PFSK-1 (cell line): Measurements from ENCODE around the gene SDCCAG8.

Experiments
- FOXP2 ChIP-seq: optimal IDR thresholded peaks from 2 replicates; pipeline ENCODE3; 2011; ENCODE audit warnings: borderline replicate concordance, control low read depth, inconsistent platforms; ENCODE audit not compliant: insufficient read depth; ENCODE audit errors: extremely low read length, extremely low read depth
- POLR2AphosphoS5 ChIP-seq: IDR thresholded peaks from 2 replicates; pipeline ENCODE4 v1.6.1; 2012; ENCODE audit warnings: low read depth, mild to moderate bottlenecking, control low read depth, low read length, moderate library complexity
- REST ChIP-seq, 2 experiments: IDR thresholded peaks; 2 replicates each; pipeline versions ENCODE4 v1.6.1 to v1.8.0; 2011 to 2012; ENCODE audit warnings: low read depth in 2 of 2, low read length in 2 of 2, control low read depth in 1 of 2, inconsistent platforms in 1 of 2, mild to moderate bottlenecking in 1 of 2, moderate library complexity in 1 of 2; ENCODE audit not compliant: insufficient read depth in 1 of 2
- SIN3A ChIP-seq: IDR thresholded peaks from 2 replicates; pipeline ENCODE4 v1.6.1; 2012; ENCODE audit warnings: mild to moderate bottlenecking, low read length, moderate library complexity, borderline replicate concordance; ENCODE audit not compliant: insufficient read depth
- TAF1 ChIP-seq: IDR thresholded peaks from 2 replicates; pipeline ENCODE4 v1.6.1; 2012; ENCODE audit warnings: low read length, control low read depth, borderline replicate concordance; ENCODE audit not compliant: insufficient read depth

SDCCAG8 gene

GRCh38 chr1:243497939-243498681, 242.3 kb downstream of the SDCCAG8 start:
- no peak for TF ChIP-seq FOXP2

GRCh38 chr1:243499248-243499647, 243.4 kb downstream of the SDCCAG8 start:
- TF ChIP-seq REST (IDR thresholded peaks at IDR 0.05; ENCODE audit: insufficient read depth in 1 of 2, low read depth in 2 of 2, low read length in 2 of 2) (no peak), POLR2AphosphoS5 (no peak), SIN3A (no peak)

GRCh38 chr1:243499711-243500110, 243.9 kb downstream of the SDCCAG8 start:
- TF ChIP-seq POLR2AphosphoS5 (no peak), TAF1 (no peak), FOXP2 (no peak), SIN3A (no peak), REST (IDR thresholded peaks at IDR 0.05; ENCODE audit: insufficient read depth in 1 of 2, low read depth in 2 of 2, low read length in 2 of 2) (no peak)

GRCh38 chr1:243500512-243500911, 244.7 kb downstream of the SDCCAG8 start:
- TF ChIP-seq SIN3A: no peak
- no peak for TF ChIP-seq REST (IDR thresholded peaks at IDR 0.05; ENCODE audit: insufficient read depth in 1 of 2, low read depth in 2 of 2, low read length in 2 of 2)
- TF ChIP-seq FOXP2: no peak
- no peak for TF ChIP-seq POLR2AphosphoS5
- no peak for TF ChIP-seq TAF1

- TF ChIP-seq FOXP2 (no peak), TAF1 (no peak), POLR2AphosphoS5 (no peak), REST (IDR thresholded peaks at IDR 0.05; ENCODE audit: insufficient read depth in 1 of 2, low read depth in 2 of 2, low read length in 2 of 2) (no peak), SIN3A (no peak)
Observed at GRCh38 chr1:243501002-243501401, 245.2 kb downstream of the SDCCAG8 start.
